ENCODE results near the gene FAM221B.

GRCh38 chr9:35834260-35835215 is 6.0 kb upstream of the FAM221B start:
- TF ChIP-seq EZH2 (IDR thresholded peaks at IDR 0.05; ENCODE audit: borderline replicate concordance, low read depth, low read length, severe bottlenecking): no peak
- no peak for TF ChIP-seq CTCF (IDR thresholded peaks at IDR 0.05; ENCODE audit: borderline replicate concordance, extremely low read depth, low read length, poor library complexity, severe bottlenecking)
